CD4-positive, alpha-beta T cell treated with Interleukin-1 beta for 1 hour (primary cell): ENCODE data around the gene STOML2.

ENCODE experiments used
- DNase-seq, 2 donors: peaks; one replicate each; pipeline ENCODE4 v3.0.0-alpha.2; 2020 to 2022

STOML2 gene

DNA sequence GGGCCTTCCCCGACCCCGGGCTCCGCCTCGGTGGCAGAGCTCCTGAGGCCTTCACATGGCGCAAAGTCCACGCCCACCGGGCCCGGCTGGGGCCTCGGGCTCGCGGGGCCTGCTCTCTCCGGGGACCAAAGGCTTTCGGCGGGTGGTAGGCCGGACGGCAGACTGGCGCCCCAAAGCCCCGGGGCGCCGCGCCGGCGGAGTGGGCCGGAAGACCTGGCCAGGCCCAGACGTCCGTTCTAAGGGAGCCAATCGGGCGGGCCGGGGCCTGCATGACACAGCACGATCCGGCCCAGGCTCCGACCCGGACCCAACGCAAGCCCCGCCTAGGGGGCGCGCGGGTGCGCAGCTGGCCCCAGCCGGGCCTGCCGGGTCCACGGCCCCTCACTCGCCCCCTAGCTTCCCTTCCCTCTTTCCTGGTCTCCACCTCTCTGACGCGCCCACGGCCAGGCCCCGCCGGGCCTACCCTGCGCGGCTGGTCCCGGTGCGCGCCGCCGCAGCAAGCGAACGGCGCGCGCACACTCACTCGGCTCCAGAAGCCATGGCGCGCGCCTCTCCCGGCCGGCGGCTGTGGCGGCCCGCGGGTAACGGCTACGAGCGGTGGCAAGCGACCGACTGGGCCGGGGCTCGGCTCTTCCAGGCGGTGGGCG lies 31.0 kb downstream of the STOML2 start:
- peak; percentile 80 to 83 for DNase-seq

DNA sequence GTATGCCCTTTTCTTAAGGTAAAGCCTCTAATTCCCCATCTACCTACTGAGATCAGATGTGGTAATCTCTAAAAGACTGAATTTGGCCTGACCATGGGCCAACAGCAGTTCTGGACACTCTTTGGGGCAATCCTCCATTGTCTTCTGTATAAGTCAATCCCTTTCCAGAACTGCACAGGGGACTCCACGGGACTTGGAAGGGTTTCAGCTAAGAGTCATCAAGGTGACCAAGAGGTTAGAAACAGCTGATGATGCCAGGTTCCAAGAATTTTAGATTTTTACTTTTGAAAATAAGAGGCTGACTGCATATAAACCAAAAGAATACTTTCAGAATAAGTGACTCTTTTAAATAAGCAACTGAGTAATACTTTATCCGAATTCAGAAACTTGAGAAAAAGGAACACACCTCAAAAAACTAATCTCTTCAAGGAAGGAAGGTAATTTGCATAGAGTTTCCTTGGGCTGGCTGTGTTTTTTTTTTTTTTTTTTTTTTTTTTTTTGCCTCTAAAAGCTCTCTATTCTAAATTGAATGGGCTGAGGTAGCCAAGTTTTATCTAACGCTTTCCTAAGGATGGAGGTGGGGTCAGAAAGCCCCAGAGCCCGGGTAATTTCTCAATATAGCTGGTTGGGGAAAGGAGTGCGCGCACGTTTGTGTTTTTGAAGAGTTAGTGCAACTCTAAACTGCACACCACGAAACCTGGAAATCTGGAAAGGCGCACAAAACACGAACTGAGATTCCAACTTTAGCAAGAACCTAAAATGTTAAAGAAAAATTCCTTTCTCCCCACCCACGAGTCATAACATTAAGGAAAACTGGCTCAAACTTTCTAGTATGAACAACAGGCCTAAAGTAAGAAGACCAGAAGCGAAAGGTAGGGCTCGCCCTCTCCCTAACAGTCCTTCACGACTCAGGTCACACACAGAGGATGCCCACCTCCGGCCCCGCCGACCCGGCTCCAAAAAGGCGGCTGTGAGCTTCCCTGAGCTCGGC lies 31.8 kb downstream of the STOML2 start:
- DNase-seq: no peak

DNA sequence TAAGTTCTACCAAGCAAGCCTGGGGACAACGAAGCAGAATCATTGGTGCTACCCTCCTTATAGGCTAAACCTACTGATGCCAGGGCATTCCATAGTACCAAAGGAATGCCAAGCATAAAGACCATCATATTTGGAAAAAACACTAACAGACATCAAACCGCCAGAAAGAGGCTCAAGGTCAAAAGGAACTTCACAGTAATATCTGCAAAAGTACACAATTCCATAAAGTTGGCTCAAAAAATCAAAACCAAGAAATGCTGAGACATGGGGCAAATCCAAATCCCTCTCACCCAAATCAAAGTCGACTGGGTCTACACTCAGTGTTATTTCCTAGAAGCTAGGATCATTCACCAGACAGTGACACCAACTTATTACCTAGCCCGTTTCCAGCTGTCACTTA lies 33.9 kb downstream of the STOML2 start:
- no peak for DNase-seq

DNA sequence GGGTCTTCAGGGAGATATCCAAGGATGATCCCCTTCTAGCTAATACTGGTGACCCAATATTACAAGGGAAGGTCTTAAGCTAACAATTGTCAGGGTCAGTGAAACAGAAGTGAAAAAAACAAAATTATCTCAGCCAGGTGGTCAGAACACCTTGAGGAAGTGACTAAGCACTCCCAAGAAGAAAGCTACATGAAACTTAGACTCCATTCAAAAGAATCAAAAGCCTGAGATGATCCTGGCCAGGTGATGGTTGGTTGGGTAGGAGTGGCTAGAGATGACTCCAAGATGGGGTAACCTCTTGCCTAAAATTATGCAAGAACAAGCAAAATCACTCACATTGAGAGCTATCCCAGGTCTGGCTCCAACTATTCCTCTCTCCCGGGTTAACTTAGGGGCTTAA lies 35.9 kb downstream of the STOML2 start:
- DNase-seq: no peak

DNA sequence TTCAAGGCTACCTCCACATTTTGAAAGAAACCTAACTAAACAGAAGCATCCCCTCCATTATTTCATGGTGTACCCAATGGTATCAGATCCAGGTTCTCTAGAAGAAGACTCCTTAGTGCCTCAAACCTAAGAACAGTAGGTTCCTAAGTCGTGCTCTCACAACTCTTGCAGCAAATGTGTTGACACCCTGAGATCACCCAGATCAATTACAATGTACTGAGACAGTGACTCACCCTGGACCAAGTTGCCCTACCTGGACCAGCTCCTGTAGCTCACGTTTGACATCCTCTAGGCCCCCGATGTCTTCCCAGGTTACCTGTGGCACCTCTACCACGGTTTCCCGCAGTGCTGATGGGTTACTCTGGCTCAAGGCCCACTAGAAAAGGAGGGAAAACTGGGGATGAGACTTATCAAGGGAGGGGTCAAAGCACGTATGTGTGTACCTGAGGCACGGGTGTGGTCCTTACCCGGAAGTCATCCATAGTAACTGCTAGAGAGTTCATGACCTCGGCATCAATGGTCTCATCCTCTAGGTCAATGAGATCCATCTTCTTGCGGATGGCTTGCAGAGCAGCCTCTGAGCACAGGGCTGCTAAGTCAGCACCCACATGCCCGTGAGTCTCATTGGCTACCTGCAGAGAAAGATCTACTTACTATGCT lies 42.3 kb downstream of the STOML2 start:
- DNase-seq: no peak

DNA sequence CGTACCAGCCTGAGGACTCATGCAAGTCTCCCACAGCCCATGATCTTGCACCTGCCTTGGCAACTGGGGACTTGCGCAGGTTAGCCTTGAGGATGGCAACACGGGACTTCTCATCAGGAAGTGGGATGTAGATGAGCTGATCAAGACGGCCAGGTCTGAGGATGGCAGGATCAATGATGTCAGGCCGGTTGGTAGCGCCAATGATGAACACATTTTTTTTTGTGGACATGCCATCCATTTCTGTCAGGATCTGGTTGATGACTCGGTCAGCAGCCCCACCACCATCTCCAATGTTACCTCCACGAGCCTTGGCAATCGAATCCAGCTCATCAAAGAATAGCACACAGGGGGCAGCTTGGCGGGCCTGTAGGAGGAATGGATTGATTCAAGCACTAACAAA lies 43.5 kb downstream of the STOML2 start:
- DNase-seq: no peak

DNA sequence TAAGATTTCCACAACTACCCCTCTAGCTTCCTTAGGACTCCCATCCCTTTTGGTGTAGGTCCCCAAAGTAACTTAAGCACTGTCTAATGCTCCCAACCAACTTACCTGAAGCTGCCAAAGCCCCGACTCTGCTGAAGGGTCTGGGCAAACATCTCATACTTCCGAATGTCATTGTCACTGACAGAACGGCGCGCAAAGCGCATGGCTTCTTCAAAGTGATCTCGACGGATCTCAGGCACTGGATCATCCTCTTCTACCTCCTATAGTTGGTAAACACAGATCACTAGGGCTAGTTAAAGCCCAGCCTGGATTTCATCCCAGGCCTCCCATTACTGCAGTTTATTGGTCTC lies 45.7 kb downstream of the STOML2 start:
- DNase-seq: no peak

DNA sequence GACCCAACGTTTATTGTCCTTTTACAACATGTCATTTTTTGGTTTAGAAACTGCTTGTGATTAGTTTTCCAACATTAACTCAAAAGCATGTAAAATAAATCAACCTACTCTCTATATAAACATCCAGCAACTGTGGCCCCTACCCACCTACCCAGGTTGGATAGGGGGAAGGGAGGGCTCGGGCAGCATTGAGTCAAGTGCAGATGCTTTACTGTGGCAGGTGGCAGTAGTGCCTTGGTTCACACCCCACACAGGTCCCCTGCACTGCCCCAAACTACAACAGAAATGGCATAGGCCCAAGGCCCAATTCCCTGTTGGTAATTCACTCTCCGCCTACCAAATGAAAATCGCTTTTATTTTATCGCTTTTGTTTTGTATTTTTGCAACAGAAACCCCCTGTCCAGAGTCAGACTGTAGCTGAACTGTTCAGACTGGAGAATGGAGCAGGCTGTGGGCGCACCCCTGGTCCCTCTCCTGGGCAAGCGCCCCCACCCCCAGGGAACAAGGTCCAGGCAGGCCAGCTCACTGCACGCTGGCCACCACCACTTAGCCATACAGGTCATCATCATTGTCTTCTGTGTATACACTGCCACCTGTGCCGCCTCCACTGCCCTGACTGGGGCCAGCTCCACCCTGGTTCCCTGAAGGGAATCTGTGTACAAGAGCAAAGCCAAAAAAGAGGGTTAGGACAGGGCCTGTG lies 46.2 kb downstream of the STOML2 start:
- DNase-seq: no peak

DNA sequence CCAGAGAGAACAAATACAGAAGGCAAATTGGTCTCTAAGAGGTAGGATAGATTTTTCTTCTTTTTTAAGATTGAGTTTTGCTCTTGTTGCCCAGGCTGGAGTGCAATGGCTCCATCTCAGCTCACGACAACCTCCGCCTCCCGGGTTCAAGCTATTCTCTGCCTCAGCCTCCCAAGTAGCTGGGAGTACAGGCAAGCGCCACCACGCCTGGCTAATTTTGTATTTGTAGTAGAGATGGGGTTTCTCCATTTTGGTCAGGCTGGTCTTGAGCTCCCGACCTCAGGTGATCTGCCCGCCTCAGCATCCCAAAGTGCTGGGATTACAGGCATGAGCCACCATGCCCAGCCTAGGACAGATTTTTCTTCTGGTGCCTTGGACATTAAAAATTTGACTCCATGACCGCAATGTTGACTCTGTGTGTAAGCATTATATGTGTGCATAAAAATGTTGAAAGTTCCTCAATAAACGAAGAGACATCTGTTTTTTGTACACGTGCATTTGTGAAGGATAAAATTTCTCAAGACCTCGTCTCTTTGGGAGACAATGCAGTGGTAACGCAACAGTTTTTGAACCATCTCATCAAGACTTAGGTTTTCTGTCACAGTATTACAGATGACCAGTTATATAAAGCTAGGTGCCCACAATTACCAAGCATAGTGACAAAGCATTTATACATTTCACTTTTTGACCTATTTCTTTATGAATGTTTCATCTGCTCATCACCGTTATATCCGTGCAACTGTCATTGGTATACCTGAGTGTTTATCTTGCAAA lies 47.9 kb downstream of the STOML2 start:
- DNase-seq: no peak

DNA sequence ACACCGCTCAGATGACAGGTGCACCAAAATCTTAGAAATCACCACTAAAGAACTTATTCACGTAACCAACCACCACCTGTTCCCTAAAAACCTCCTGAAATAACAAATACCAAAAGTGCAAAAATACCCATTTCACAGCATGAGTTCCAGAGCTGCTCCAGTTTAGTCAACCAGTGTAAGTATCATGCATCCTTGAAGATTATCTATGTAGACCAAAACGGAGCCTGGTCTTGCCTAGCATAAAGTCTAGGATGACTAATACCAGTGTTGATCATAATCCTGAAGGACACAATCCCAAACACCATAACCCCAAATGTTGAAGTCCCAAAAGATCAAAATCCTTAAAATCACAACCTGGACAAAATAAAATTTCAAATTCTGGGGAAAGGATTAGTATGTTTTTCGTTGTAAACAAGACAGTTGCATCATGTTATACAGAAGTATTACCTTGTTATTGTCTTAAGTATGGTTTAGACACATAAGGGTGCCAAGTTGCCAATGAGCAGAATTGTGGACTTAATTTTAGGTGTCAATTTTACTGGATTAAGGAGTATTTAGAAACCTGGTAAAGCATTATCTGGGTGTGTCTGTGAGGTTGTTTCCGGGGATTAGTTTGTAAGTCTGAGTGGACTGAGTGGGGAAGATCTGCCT lies 48.6 kb downstream of the STOML2 start:
- DNase-seq: no peak

DNA sequence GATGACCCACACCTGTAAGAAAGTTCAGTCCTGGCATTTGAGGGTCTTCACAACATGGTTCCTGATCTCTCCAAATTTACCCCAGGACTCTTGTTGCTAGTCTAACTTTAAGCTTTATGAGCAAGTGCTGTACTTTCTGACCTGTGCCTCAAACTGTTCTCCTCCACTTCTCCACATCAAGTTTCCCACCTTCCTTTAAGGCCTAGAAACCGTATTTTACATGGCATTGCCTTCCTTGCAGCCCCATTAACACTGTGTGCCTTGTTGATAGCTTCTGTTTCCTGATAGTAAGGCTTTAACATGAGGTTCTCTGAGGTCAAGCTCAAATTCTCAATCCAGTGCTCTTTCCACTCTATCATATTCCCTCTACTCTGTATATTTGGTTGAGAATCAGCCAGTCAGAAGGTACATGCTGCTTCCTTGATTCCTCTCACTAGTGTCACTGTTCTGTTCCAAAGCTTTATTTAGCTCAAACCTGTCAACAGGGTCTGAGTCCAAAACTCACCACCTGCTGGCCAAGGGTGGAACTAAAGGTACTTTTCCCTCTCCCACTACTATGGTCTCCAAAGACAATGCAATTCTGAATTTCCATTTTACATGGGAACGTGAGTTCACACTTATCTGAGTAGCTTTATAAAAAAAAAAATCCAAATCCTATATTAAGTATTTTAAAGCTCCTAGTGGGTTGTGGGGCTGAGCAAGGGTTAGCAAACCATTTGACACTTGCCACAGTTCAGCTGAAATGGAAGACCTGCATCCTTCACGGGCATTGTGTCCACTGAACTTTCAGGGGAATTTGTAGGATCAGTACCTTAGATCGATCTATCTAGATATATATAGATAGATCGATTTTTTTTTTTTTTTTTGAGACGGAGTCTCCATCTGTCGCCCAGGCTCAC lies 51.6 kb downstream of the STOML2 start:
- peak; percentile 41 to 50 for DNase-seq
